GM06990 (cell line): ENCODE measurements around the gene GRK5.

ENCODE experiments used
- DNase-seq: peaks from one replicate; pipeline ENCODE4 v3.0.0-alpha.2; 2011; ENCODE audit not compliant: insufficient read length; ENCODE audit errors: extremely low read depth
- H3K27me3 ChIP-seq: replicated peaks from 2 replicates; pipeline ENCODE4 v1.6.0; 2011; ENCODE audit warnings: low read length; ENCODE audit not compliant: control insufficient read depth, insufficient read depth
- H3K36me3 ChIP-seq: 2 replicates; pipeline ENCODE4 v1.5.1; 2011; ENCODE audit warnings: low read length; ENCODE audit not compliant: control insufficient read depth, insufficient read depth
- H3K4me3 ChIP-seq: replicated peaks from 2 replicates; pipeline ENCODE4 v1.5.1; 2011; ENCODE audit warnings: low read depth, mild to moderate bottlenecking, control low read depth, low read length
- TF ChIP-seq, protein P1 (sequence below): IDR thresholded peaks from 2 replicates; pipeline ENCODE4 v1.5.1; 2011; ENCODE audit warnings: low read length, control low read depth, mild to moderate bottlenecking, inconsistent platforms; ENCODE audit not compliant: insufficient read depth, poor library complexity, severe bottlenecking

GRK5 gene

DNA sequence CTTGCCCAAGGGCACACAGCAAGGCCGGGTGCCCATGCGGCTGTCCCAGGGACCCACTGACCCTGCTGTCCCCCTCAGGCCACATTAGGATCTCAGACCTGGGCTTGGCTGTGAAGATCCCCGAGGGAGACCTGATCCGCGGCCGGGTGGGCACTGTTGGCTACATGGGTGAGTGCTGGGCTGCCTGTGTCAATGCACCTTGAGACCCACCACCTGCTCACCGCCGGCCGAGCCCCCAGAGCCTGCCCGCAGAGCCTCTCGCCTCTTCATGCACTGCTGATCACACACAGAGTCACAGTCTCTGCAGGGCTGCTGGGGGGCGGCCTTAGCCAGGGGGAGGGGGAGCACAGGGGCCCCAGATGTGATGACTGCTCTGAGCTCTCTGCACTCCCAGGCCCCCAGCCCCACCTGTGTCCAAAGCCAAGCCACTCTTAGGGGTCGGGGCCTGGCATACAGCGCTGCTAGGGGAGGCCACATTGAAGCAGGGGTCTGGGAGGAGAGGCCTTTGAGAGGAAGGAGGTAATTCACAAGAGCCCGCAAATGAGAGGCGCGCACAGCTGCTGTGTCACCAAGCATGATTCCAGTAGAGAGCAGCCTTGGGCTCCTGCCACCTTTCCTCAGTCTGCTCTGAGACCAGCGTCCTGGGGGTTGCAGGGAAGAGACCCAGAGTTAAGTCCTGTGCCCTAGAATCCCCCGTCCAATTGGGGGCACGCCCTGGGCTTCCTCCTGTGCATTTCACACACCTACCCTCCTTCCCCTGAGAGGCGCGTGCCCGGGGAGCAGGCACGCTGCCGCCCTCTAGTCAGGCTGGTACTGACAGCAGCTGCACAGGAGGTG is 234.8 kb downstream of the GRK5 start:
- TF ChIP-seq, protein P1, sequence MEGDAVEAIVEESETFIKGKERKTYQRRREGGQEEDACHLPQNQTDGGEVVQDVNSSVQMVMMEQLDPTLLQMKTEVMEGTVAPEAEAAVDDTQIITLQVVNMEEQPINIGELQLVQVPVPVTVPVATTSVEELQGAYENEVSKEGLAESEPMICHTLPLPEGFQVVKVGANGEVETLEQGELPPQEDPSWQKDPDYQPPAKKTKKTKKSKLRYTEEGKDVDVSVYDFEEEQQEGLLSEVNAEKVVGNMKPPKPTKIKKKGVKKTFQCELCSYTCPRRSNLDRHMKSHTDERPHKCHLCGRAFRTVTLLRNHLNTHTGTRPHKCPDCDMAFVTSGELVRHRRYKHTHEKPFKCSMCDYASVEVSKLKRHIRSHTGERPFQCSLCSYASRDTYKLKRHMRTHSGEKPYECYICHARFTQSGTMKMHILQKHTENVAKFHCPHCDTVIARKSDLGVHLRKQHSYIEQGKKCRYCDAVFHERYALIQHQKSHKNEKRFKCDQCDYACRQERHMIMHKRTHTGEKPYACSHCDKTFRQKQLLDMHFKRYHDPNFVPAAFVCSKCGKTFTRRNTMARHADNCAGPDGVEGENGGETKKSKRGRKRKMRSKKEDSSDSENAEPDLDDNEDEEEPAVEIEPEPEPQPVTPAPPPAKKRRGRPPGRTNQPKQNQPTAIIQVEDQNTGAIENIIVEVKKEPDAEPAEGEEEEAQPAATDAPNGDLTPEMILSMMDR: peak; percentile 9
- peak; percentile 64 for DNase-seq
- H3K36me3 ChIP-seq: peaks cover 9% of the 10 kb centered on the region
- H3K4me3 ChIP-seq: no peak overlapping the region
- no peaks in the 10 kb centered on the region for H3K27me3 ChIP-seq

DNA sequence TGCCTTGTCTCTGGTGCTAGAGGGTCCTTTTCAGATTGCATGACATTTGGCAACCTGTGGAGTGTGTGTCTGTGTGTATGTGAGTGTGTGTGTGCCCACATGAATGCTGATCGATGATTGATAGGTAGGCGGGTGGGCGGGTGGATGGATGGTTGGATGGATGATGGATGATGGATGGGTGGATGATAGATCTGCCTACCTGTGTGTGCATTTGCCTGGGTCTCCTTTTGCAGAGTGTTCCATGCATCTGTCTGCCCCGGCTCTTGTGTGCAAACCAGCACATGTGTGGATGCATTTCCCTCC is 235.3 kb downstream of the GRK5 start:
- TF ChIP-seq, protein P1: no peak
- Histone ChIP-seq H3K4me3 (no peak overlapping the region), H3K27me3 (no peaks in the 10 kb centered on the region), H3K36me3 (peaks cover 9% of the 10 kb centered on the region)
- no peak for DNase-seq

GRCh38 chr10:119443441-119443840 is 236.1 kb downstream of the GRK5 start:
- DNase-seq: no peak
- peaks cover 15% of the 10 kb centered on the region for H3K36me3 ChIP-seq
- no peak overlapping the region for H3K4me3 ChIP-seq
- H3K27me3 ChIP-seq: no peaks in the 10 kb centered on the region
- TF ChIP-seq, protein P1: no peak

- no peak for DNase-seq
- TF ChIP-seq, protein P1: no peak
- Histone ChIP-seq H3K36me3 (peaks cover 19% of the 10 kb centered on the region), H3K4me3 (no peak overlapping the region), H3K27me3 (no peaks in the 10 kb centered on the region)
Observed at GRCh38 chr10:119443970-119444660, 236.7 kb downstream of the GRK5 start.

GRCh38 chr10:119444866-119445265 is 237.5 kb downstream of the GRK5 start:
- Histone ChIP-seq H3K27me3 (no peaks in the 10 kb centered on the region), H3K4me3 (no peak overlapping the region), H3K36me3 (peaks cover 19% of the 10 kb centered on the region)
- no peak for DNase-seq
- TF ChIP-seq, protein P1: no peak
